SKM-1 (cell line): Measurements from ENCODE around the gene CD200R1.

Source experiments
- DNase-seq: peaks from one replicate; lab custom pipeline; 2025; ENCODE audit not compliant: unreplicated experiment; lab: John Stamatoyannopoulos, UW

The CD200R1 gene

GRCh38 chr3:112889357-112889756 lies 85.5 kb downstream of the CD200R1 start:
- no peak for DNase-seq

GRCh38 chr3:112888381-112889085 lies 86.4 kb downstream of the CD200R1 start:
- DNase-seq = no peak

GRCh38 chr3:112884678-112885290 lies 90.1 kb downstream of the CD200R1 start:
- DNase-seq = no peak

GRCh38 chr3:112881891-112882290 lies 93.0 kb downstream of the CD200R1 start:
- no peak for DNase-seq

- no peak for DNase-seq
Measured at GRCh38 chr3:112875561-112875960, 99.3 kb downstream of the CD200R1 start.

- no peak for DNase-seq
Measured at GRCh38 chr3:112874725-112875124, 100.2 kb downstream of the CD200R1 start.

GRCh38 chr3:112873632-112874031 lies 101.3 kb downstream of the CD200R1 start:
- DNase-seq = no peak

- DNase-seq = no peak
Measured at GRCh38 chr3:112871735-112872134, 103.2 kb downstream of the CD200R1 start.
